Endothelial cell of umbilical vein (primary cell): ENCODE results near the gene HTR6.

Source experiments
- EZH2 ChIP-seq: IDR thresholded peaks from 2 replicates; pipeline ENCODE4 v1.6.1; 2012; ENCODE audit warnings: borderline replicate concordance, low read depth, mild to moderate bottlenecking, moderate library complexity, low read length, inconsistent platforms; ENCODE audit not compliant: severe bottlenecking
- GATA2 ChIP-seq: IDR thresholded peaks from 2 replicates; pipeline ENCODE4 v1.7.0; 2011; ENCODE audit warnings: low read depth, mild to moderate bottlenecking, moderate library complexity, mixed read lengths, low read length; ENCODE audit not compliant: insufficient read length, insufficient read depth
- POLR2AphosphoS5 ChIP-seq: IDR thresholded peaks from 2 replicates; pipeline ENCODE4 v1.6.1; 2012; ENCODE audit warnings: low read depth, mild to moderate bottlenecking, control low read depth, low read length, moderate library complexity; ENCODE audit not compliant: insufficient read depth
- TF ChIP-seq, protein P1 (sequence below), 2 donors: IDR thresholded peaks; 1 replicate in 1 of 2; 2 replicates in 1 of 2; pipeline ENCODE4 v1.5.1; 2011; ENCODE audit warnings: low read length in 2 of 2, mild to moderate bottlenecking in 2 of 2, moderate library complexity in 2 of 2, control low read depth in 1 of 2, inconsistent platforms in 1 of 2, low read depth in 1 of 2; ENCODE audit not compliant: insufficient read depth in 1 of 2; ENCODE audit errors: extremely low read depth in 1 of 2

- TF ChIP-seq POLR2AphosphoS5 (no peak), EZH2 (no peak), GATA2 (no peak)
- TF ChIP-seq, protein P1, sequence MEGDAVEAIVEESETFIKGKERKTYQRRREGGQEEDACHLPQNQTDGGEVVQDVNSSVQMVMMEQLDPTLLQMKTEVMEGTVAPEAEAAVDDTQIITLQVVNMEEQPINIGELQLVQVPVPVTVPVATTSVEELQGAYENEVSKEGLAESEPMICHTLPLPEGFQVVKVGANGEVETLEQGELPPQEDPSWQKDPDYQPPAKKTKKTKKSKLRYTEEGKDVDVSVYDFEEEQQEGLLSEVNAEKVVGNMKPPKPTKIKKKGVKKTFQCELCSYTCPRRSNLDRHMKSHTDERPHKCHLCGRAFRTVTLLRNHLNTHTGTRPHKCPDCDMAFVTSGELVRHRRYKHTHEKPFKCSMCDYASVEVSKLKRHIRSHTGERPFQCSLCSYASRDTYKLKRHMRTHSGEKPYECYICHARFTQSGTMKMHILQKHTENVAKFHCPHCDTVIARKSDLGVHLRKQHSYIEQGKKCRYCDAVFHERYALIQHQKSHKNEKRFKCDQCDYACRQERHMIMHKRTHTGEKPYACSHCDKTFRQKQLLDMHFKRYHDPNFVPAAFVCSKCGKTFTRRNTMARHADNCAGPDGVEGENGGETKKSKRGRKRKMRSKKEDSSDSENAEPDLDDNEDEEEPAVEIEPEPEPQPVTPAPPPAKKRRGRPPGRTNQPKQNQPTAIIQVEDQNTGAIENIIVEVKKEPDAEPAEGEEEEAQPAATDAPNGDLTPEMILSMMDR (IDR thresholded peaks at IDR 0.05; ENCODE audit: extremely low read depth in 1 of 2, insufficient read depth in 1 of 2, low read depth in 1 of 2, low read length in 2 of 2): no peak
These were observed 49.2 kb upstream of the HTR6 start for GRCh38 chr1:19615438-19615837.
